GM18517 (cell line): ENCODE data around the gene ITPR2.
A peak's percentile ranks its signal among the peaks of the same experiment; 100 is the strongest.
"Not testable (repeated sequence)": the region's sequence is repeated elsewhere in the genome, so short reads cannot be mapped to it uniquely, and the experiment has no call there.

ENCODE experiments used
- ATAC-seq: cut with Tn5 transposase; IDR thresholded peaks from one replicate; pipeline ENCODE4 v1.9.1; 2021; ENCODE audit warnings: mild to moderate bottlenecking, moderate library complexity; ENCODE audit not compliant: unreplicated experiment

The ITPR2 gene

DNA sequence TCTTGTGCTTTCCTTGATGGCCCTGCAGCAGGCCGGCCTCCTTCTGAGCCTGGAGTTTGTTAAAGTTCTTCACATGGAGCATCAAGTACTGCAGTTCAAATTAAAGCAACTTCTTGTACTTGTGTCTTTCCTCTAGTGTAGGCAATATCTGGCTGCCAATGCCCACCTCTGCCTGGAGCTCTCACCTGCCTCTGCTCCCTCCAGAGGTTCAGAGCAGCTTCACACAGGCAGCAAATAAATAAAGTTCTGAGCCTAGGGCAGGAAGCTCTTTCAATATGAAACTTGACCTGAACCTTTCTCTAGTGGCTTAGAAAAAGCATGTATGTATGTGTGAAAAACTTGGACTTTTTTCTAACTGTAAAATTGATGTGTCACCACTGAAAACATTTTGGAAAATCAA, 65.9 kb downstream of the ITPR2 start:
- ATAC-seq, result no peak

DNA sequence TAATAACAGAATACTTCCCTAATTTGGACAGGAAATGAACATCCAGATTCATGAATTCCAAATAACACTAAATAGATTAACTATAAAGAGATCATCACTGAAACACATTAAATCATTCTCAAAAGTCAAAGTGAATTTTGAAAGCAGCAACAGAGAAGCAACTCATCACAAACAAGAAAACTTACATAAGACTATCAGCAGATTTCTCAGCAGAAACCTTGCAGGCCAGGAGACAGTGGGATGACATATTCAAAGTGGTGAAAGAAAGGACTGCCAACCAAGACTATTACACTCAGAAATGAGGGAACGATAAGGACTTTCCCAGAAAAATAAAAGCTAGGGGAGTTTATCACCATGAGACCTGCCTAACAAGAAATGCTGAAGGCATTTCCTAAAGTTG, 70.8 kb downstream of the ITPR2 start:
- ATAC-seq, result no peak

DNA sequence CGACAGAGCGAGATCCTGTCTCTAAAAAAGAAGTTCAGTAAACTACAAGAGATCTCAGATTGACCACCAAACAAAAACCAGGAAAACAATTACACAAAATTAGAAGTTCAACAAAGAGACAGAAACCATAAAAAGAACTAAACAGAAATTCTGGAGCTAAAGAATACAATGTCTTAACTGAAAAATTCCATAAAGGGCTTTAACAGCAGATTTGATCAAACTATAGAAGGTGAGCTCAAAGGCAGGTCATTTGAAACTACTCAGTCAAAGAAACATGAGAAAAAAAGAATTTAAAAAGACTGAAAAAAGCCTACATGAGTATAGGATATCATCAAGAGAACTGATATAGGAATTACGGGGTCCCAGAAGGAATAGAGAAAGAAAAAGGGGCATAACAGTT, 71.2 kb downstream of the ITPR2 start:
- no peak for ATAC-seq

DNA sequence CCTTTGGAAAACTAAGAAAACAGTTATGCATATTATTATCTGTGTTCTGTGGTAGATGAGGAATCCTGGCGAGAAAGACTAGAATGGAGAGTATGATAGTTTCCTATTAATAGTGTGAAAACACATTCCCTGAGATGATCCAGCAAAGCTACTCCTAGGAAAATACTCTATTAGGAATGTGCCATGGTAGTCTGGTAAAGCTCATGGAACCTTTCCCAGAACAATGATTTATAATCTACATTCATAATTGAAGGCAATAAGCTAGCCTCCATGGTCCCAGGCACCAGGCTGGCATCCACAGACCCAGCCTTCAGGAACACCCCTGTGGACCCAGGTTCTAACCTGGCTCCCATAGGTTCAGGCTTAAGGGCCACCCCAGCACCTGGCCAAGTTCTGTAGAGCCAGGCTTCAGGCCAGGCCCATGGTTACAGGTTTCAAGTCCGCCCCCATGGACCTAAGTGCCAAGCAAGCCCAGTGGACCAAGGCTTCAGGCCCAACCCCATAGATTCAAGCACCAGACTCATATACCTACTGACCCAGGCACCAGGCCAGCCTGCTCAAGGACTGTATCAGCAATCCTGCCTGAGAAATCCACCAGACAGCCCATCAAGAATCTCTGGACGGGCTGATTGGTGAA, 72.2 kb downstream of the ITPR2 start:
- ATAC-seq, result no peak

DNA sequence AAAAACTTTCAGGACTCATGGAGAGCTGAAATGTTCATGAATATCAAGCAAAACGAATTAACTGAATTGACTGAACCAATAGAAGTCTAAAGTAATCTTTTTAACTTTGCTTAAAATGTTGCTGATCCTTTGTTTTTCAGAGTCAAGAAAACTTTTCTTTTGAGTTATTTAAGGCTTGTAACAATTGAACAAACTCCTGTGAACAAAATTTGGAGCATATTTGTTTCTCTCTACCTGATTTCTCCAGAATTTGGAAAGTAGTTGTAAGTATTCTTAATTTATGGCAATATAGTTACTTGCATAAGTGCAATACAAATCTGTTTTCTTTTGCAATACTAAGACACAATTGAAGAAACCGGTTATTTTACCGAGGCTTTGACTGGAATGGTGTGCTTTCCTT, 77.6 kb downstream of the ITPR2 start:
- ATAC-seq, result not testable (repeated sequence)

DNA sequence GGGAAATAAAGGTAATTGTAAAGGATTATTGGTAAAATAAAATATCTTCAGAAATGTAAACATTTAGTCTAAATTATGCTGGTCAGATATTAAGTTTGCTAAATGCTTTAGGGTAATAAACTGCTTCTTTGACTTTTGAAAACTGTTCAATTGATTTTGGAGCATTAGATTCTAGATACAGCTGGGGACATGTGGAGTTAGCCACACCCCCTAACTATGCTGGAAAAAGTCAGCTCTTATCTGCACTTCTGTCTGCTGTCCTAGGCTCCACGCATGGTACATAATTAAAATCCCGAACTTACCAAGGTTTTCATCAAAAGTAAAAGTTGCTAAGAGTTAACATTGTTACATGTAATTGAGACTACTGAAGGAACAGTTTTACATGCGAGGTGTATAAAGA, 78.8 kb downstream of the ITPR2 start:
- ATAC-seq, result no peak

DNA sequence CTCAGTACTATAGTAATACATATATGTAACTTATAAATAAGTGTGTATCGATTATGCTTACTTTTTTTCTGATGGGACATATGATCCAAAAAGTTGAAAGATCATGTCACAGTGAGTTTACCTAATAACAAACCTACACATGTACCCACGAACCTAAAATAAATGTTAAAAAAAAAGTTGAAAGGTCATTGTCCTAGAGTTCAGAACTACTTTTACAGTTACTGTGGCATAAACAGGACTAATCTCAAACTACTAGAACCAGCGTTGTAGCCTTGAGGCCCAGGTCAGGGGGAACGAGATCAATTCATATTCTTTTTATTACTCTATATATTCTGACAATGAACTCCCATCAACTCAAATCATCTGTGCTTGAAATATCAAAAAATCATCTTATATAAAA, 81.8 kb downstream of the ITPR2 start:
- ATAC-seq, result no peak

DNA sequence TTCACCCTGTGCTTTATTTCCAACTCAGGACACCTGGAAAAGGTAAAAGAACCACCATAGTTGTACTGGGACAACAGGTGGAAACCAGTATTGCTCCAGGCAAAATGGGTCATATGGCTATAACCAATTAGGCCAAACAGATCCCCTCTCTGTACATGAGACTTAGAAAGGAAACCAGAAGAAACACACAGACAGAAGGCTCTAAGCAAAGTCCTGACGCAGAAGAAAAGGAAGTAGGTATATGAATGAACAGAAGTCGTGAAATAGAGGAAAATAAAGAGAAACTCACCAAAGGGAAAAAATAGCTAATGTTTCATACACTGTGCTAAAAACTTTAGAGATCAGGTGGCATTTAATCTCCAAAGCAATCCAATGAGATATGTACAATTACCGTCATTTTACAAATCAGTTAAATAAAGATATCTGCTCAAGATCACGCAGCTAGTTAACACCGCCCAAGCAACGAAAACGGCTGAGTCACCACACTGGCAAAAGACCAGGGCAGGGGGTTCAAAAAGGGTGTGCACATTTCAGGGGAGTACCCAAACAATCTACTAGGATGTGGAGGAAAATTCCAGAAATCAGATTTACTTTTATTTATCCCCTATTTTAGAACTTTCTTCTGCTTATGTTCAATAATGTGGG, 82.3 kb downstream of the ITPR2 start:
- ATAC-seq, result peak; percentile 39

DNA sequence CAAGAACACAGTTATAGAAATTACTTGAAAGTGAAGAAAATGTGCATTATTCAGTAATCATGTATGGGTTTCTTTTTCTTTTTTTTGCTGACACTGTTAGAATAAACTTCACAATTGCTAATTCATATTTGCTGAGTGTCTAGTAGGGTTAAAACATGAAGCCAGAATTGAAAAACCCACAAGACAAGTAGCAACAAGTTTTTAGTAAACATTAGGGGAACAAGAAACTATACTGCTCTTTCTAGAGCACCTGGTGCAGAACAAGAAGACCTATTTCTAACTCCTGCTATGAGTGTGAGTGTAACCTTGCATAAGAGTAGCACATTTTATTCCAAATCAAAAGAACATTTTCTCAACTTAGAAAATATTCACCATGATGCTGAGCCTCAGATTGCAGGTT, 83.2 kb downstream of the ITPR2 start:
- peak; percentile 90 for ATAC-seq

DNA sequence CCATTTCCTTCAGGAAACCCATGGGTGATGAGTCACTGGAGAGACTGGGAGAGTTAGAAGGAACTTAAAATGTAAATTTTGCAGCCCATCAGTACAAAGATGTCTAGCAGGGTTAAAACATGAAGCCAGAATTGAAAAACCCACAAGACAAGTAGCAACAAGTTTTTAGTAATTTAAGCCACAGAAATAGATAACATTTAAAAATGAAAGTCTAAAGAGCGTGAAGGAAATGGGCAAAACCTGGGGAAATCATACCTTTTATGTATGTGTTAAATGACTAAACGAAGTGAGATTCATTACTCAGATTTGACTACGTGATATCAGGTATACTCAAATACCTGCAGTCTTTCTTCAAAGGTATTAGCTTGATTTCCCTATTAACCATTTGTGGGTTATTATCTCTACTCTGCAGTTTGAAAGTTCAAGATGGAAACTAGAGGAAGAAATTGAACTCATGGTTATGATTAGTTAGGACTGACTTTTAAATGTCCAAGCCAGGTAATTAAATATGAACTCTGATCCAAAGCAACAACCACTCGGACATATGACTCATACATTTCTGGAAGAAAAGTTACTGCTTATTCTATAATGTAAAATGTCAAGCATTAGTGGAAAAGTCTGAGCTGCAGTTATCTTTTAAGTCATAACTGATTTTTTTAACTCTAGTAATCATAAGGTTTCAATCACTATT, 84.1 kb downstream of the ITPR2 start:
- peak; percentile 46 for ATAC-seq

DNA sequence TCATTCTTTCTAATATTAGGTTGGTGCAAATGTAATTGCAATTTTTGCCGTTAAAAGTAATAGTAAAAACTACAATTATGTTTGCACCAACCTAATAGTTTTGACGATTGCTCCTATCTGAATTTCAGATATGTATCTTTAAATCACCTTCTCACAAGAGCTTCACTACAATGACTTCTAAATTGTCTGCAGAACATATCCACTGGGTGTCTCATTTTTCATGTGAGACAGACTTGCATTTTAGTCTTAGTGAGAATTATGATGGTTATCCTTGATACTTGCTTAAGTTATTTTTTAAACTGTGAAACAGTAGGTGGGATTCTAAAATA, 84.6 kb downstream of the ITPR2 start:
- peak; percentile 11 for ATAC-seq

DNA sequence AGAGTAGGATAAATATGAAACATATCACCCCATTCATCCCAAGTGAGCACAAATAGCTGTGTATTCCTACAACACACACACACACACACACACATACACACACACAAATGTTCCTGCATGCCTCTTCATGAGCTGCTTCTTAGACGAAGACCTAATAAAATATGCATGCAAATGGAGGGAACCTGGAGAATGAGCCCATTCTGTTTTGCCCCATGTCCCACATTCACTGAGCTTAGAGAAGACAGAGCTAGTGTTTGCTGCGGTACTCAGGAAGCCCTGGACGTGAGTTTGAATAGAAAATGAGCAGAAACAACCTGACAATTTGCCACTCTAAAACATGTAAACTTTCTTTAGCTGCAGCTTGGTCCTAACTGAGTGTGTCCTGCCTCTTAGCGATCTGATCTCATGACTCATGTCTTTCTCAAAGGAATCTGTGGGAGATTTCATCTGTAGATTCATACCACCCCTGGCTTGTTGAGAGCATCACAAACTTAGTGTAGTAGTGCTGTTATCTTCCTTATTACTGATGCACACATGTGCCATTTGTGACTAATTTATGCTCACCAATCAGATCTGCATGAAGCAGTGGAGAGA, 86.8 kb downstream of the ITPR2 start:
- ATAC-seq, result no peak

DNA sequence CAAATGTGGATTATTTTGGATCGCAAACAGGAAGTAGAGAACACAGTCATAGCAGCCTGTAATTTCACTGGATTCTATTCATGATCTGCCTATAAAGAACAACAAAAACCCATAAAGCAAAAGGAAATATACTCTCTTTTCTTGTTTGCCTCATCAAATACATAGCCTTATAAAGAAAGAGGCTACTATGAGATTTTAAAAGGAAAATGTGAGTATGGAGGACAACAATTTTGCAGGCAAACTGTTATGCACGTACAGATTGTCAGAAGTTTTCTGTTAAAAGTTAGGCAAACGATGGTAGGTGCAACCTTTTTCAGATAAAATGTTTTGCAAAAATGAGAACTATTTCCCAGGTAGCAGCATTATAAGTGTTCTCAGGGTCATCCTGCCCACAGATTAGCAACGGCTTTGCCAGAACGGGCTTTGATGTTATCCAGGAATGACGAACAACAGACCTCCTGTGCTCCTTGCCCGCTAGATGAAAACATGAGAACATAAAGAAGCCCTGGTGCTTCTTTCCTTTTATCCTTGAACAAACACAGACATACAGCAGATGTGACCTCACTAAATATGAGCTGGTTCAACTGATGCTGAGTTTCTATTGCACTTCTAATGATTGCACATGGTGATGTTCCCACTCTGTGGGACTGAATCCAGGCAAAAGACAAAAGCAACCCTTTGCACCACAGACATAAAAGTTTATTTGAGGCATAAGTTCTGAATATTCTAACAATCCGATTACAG, 88.1 kb downstream of the ITPR2 start:
- ATAC-seq, result no peak

DNA sequence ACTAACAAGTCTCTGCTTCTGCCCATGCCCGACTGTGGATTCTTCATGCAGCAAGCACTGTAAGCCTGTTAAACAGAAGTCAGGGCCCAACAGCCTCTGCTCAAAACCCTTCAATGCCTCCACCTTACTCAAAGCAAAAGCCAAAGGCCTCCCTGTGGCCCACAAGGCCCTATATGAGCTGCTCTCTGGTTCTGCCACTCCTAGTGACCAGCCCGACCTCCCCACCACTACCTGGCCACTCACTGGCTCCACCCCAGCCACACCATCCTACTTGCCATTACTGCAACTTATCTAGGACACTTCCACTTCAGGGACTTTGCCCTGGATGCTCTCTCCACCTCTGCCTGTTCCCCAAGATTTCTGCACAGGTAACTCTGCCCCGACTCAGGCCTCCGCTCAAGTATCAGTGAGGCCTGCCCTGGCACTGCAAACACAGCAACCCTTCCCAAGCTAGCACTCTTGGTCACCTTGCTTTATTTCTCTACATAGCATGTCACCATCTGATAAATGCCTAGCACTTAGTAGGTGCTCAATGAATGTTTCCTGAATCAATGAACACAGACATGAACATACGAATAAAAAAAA, 88.9 kb downstream of the ITPR2 start:
- no peak for ATAC-seq

DNA sequence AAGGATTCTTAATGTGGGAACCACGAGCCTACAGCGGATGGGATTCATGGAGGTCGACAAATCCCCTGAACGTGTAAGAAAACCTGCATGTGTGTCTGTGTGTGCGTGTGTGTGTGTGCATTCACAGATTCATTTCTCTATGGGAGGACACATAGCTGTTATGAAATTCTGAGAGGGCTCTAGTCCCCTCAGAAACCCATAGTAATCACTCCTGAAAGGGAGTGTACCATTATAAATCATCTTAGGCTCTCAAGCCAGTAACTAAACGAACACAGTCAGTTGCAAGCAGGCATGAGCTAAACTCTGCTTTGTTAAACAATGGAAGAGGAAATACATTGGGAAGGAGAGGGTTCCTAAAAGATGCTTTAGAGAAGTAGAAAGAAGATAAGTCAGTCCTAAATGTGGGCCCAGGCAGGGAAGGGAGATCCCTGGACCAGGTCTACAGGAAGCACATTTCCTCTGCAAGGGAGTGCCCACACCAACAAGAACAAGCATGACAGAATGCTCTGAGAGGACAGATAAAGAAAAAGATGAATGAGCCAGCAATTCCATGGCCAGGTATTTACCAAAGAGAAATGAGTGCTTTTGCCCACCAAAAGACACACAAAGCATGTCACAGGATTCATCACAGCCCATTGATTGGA, 91.3 kb downstream of the ITPR2 start:
- no peak for ATAC-seq

DNA sequence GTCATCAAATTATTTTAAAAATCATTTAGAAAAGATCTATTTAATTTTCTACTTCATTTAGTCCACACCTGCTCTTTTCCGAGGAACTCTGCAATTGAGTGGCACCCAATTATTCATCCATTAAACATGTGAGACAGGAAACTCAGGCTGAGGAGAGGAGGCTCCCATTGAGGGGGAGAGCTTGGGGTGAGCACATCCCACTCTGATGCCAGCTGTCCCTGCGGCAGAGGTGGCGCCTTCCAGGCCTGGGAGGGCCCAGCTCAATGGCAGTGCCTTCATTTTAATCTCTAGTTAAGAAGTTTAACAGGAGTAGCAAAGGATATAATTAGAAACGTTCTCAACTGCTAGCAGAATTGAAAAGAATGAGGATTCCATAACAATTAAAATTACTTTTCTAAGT, 92.0 kb downstream of the ITPR2 start:
- no peak for ATAC-seq

DNA sequence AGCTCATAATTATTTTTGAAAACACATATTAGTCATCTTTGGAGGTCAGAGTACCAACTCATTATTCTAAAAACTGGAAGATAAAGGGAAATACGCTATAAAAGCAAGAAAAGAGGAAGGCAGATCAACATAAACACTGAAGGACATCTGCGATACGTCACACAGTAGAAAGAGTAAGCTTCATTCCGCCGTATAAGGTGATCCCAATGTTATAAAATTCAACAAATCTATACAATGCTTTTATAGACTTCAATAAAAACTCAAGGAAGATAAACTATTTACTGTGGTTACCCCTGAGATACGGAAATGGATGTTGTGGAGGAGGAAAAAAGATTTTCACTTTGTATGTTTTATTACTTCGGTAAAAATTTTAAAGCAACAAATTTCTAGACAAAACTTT, 92.6 kb downstream of the ITPR2 start:
- ATAC-seq, result no peak

DNA sequence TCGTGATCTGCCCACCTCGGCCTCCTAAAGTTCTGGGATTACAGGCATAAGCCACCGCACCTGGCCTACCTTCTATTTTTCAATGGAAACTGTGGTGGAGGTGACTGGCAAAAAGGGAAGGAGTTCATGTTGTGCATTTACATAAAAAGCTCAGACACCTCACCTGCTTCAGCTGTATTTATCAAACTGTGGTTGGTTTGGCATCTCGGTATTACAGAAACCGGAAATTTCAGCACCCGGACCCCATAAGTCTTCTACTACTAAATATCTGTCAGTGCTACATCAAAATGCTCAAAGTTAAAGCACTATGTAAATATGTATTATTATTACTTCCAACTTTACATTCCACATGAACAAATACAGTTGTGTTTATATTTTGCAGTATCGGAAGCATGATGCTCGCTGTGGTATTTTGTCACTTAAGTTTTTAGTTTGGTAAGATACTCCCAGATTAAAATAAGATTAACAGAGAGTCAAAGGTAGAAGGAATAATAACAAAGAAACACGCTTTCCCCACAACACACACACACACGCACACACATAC, 95.4 kb downstream of the ITPR2 start:
- no peak for ATAC-seq

DNA sequence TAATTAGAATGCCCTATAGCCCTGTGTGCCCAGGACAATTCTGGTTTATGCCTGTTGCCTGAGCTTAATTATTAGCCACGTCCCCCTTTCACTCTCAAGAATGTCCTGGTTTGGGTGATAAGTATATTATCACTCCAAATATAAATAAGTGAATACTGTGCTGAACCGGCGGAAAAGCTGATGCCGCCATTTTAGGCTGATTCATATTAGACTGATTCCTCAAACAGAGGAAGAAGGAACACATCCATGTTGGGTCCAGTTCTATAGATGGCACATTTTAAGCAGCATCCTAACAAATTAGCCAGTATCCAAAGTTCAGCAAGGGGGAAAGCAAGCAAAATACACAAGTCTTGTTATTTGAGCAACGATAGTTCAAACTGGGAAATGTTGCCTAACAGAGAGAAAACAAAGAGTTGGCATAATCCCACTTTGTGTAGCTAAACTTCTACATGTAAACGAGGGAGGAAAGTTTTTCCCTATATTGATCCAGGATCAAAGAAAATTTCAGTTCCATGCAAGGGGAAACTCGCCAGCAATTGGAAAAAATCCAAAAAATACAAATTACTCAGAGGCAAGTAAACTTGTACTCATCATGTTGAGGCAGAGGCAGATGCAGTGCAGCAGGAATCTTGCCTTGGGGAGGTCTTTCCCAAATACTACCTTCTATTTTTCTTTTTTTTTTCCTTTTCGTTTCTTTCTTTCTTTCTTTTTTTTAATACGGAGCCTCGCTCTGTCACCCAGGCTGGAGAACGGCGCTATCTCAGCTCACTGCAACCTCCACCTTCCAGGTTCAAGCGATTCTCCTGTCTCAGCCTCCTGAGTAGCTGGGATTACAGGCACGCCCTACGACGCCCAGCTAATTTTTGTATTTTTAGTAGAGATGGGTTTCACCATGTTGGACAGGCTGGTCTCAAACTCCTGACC, 96.2 kb downstream of the ITPR2 start:
- ATAC-seq, result no peak
